PC-3 (cell line): ENCODE results near the gene CGNL1.

Experiments used
- EZH2 ChIP-seq: fragments of 300-600 bp; sonication (generic); IDR thresholded peaks from one replicate; pipeline ENCODE4 v1.6.1; 2017; ENCODE audit warnings: antibody characterized with exemption, mild to moderate bottlenecking, low read length; ENCODE audit not compliant: unreplicated experiment
- TF ChIP-seq, protein P1 (sequence below): fragments of 300-600 bp; sonication (generic); conservative IDR thresholded peaks from 2 replicates; pipeline ENCODE4 v1.5.1; 2017; ENCODE audit warnings: antibody characterized with exemption, low read depth, mild to moderate bottlenecking, low read length

DNA sequence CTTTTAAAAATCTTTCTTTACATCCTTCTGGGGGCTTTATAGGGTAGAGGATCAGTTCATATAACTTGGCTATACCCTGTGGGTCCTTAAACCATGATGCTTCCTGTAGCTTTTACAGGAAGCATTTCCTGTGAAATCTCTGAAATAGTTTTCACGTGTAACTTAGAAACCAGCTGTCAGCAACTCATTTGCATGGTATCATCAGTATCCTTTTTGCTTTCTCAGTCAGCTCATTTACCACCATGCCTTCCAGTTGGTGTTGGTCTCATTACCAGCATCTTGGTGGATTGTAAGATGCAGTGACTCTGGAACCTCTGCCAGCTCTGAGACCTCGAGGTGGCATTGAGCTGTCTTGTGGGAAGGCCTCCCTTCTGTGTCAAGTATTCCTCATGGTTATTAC is 118.7 kb downstream of the CGNL1 start:
- TF ChIP-seq, protein P1, sequence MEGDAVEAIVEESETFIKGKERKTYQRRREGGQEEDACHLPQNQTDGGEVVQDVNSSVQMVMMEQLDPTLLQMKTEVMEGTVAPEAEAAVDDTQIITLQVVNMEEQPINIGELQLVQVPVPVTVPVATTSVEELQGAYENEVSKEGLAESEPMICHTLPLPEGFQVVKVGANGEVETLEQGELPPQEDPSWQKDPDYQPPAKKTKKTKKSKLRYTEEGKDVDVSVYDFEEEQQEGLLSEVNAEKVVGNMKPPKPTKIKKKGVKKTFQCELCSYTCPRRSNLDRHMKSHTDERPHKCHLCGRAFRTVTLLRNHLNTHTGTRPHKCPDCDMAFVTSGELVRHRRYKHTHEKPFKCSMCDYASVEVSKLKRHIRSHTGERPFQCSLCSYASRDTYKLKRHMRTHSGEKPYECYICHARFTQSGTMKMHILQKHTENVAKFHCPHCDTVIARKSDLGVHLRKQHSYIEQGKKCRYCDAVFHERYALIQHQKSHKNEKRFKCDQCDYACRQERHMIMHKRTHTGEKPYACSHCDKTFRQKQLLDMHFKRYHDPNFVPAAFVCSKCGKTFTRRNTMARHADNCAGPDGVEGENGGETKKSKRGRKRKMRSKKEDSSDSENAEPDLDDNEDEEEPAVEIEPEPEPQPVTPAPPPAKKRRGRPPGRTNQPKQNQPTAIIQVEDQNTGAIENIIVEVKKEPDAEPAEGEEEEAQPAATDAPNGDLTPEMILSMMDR: no peak
- no peak for TF ChIP-seq EZH2
